ENCODE results near the gene PRLH.
"Not testable (repeated sequence)": the region's sequence is repeated elsewhere in the genome, so short reads cannot be mapped to it uniquely, and the experiment has no call there.

The PRLH gene

DNA sequence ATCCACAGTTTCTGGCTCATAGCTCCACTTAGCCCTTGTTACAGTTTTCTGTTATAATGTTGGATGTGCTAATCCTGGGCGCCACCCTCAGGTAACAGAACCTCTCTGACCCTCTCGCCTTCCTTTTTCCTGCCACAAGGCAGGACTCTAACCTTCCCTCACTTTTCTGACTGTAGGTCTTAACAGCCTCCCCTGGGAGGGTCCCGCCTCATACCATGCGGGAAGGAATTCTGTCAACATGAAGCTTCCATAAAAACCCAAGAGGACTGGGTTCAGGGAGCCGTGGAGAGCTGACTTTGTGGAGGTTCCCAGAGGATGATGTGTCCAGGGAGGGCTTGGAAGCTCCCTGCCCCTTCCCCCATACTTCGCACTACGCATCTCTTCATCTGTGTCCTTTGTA, 36.0 kb downstream of the PRLH start:
- no peak for DNase-seq

DNA sequence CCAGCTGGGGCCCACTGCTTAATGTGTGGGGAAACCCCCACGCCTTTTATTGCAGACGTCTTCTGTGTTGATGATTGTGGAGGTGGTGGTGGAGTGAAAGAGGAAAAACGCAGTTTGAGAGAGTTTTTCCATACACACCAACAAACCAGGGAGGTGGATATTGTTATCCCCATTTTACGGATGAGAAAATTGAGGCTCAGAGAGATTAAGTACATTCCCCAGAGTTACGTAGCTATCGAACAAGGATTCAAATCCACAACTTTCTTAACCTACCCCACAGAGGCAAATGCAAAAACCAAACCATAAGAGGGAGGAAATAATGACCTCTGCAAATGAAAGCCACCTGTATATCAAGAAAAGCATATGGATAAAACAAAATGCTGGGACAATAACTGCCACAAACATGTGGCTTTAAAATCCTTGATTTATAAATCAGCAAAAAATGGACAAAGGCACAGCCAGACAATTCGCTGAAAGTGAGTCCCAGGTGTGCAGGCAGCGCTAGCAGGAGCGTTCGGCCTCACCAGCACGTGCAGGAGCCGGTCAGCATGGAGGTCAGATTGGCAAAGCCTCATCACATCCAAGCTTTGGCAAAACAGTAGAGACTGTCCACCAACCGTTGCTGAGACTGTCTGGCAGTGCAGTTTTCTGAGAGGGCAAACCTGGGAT, 36.8 kb downstream of the PRLH start:
- DNase-seq: no peak

DNA sequence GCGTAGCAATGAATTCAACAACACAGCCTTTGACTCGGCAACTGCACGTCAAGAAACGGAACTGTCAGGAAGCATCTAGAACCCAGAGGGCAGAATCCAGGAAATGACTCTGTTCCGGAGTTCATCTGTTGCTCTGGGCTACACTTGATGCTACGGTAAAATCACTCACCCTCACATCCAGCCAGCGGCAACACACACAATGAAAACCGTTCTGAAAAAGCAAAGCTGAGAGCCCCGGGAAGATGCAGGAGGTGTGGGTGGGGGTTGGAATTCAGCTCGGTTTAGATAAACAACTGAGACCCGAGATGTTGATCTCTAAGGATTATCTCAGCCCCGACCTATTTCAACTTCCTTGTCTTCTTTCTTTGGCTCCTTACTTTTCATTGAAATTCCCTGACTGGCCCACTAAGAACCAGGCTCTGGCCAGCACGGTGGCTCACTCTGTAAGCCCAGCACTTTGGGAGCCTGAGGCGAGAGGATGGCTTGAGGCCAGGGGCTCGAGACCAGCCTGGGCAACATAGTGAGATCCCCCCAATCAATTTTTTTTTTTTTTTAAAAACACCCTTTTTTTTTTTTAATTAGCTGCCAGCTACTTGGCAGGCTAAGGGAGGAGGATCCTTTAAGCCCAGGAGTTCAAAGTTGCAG, 37.5 kb downstream of the PRLH start:
- no peak for DNase-seq

DNA sequence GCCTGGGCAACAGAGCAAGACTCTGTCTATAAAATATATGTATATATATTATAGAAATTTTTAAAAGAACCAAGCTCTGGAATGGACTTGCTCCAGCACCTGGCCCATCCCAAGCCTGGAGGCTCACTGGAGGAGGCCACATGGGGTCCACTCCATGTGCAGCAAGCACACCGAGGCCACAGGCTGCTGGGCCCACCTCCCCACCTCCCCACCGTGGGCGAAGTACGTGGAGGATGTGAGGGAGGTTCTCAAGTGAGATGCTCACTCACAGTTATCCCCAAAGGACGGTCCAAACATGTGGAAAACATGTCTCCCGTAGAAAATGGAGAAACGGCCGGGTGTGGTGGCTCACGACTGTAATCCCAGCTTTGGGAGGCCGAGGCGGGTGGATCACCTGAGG, 38.0 kb downstream of the PRLH start:
- no peak for DNase-seq

DNA sequence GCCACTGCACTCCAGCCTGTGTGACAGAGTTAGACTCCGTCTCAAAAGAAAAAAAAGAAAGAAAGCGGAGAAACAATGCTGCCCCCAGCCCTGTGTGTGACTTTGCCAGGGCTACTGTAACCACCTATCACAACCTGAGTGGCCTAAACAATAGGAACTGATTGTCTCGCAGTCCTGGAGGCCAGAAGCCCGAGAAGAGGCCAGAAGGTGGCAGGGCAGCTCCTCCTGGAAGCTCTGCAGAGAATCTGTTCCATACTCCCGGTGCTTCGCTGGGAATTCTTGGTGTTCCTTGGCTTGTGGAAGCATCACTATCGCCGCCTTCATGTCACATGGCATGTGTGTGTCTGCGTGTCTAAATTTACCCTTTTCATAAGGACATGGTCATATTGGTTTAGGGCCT, 38.6 kb downstream of the PRLH start:
- no peak for DNase-seq

DNA sequence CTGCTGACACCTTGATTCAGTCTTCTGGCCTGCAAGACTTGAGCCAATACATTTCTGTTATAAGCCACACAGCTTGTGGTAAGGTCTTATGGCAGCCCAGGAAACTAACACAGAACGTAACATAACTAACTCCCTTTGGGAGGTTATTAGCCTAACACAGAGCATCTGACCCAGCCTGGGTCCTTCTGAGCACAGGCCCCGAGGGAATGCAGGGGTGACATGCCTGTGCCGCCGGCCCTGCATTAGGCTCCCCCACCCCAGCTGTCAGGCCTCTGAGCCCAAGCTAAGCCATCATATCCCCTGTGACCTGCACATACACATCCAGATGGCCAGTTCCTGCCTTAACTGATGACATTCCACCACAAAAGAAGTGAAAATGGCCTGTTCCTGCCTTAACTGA, 40.1 kb downstream of the PRLH start:
- not testable (repeated sequence) for DNase-seq

DNA sequence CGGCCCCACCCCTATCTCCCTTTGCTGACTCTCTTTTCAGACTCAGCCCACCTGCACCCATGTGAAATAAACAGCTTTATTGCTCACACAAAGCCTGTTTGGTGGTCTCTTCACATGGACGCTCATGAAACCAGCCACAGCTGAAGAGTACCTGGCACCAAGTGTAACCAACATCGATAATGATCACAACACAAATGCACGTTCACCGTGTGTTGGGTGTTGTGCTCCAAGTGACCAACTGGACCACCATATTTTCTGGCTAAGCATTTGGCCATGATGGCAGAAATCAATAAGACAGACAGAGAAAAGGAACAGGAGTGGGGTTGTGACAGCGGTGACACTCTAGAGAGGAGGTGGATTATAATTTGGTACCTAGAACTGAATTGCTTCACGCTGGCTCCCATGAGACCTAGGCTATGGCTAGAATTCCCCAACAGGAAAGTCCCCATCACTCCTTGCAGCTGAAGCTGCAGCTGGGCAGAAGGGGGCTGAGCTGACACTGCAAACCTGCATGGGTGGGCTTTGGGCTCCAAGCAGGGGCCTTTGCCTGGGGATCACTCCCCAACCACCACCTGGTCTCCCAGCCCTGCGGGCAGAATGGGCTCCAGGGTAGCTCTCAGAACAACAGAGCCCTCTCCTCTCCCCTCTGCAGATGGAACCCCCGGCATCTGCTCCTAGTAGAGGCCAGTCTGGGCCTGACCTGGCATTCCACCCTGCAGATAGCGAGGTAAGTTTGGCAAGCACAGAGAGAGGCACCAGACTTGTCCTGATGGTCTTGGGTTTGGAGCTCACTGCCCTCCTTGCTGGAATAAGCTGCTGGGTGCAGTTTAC, 46.4 kb downstream of the PRLH start:
- DNase-seq: no peak

DNA sequence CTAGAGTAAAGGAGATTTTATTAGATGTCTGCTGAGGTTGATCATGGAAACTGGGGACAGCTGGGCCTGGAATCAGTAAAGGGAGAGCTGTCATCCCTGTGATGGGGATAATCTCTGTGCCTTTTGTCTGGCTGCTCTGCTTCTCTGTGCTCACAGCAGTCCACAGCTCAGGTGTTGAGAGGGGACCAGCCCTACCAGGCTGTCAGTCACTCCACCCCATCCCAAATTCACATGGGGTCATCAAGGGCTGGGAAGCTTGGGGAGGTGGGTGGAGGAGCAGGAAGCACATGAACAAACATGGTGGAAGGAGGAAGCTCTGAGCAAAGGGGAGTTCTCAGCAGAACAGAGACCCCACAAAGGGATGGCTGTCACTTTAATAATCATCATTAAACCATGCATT, 47.3 kb downstream of the PRLH start:
- no peak for DNase-seq

DNA sequence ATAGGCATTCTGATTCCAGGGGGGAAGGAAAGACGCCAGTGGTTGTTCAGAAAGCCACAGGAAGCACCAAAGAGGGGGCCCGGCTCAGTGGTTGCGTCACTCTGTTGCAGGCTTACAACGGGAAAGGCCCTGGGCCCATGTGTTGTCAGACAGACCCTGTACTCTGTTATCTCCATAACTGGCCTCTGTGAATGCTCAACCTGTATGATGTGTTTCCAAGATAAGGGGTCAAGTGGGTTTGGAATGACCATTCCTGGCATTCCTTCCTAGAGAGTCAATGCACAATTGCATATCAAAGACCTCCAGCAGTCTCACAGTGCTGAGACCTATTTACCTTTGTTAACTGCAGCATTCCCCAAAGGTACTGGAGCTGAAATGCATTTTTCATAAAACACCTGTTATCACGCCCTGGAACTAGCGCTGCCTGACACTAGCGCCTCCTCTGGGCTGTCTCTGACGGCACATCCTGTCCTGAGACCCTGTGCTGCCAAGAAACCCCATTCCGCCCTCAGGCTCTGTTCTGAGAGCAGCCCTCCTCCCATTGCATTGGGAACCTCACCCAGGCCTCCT, 47.9 kb downstream of the PRLH start:
- no peak for DNase-seq

DNA sequence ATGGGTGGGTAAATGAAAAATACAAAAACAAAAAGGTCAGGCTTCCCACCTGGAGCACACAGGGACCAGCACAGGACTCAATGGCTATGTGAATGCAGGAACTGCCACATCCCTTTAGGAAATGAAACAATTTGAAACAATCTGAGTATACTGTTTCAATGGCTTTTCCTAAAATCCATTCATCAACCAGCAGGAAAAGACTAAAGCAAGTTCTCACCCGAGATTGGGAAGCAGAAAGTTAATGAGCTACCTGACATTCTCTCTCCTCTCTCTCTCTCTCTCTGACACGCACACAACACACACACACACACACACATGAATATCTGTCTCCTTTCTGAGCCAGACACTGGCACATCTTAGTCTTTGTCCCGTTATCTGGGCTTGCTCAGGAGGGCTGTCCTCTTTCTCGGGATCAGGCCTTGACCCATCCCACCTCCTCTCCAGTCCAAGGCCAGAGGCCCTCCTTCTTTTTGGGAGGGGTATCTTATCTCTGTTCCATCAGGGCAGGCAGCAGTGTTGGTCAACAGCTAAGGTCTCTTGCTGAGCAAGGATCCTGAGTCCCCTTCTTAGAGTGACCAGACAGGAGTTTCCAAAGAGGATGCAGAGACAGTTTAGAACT, 49.4 kb downstream of the PRLH start:
- DNase-seq: no peak

DNA sequence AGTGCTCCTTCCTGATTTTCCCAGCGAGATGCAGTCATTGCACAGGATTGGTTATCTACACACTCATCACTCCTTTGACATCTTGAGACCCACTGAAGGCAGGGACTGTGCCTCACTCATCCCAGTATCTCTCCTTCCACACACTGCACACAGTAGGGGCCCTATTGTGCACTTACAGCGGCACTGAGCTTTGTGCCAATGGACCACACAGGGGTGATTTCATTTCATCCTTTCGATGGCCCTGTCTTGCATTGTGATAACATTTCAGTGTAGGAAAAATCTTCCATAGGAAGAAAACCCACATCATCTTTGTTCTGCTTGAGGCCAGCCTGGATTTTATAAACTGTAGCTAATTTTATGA, 50.0 kb downstream of the PRLH start:
- DNase-seq: no peak

All from NCI-H1092 treated with DMSO at 0.1 percent for 48 hours (cell line).